ENCODE measurements around the gene PCDH15.

- TF ChIP-seq POLR2AphosphoS5 (IDR thresholded peaks at IDR 0.05; ENCODE audit: low read depth, low read length) (no peak), FOSL2 (CRISPR knock-in tag; IDR thresholded peaks at IDR 0.05) (no peak), ZNF510 (CRISPR knock-in tag; IDR thresholded peaks at IDR 0.05; ENCODE audit: low read depth) (no peak), HHEX (CRISPR knock-in tag; IDR thresholded peaks at IDR 0.05) (no peak), ZNF740 (CRISPR knock-in tag; IDR thresholded peaks at IDR 0.05) (no peak), CTCF (CRISPR knock-in tag; IDR thresholded peaks at IDR 0.05) (no peak), CREB3 (CRISPR knock-in tag; IDR thresholded peaks at IDR 0.05) (no peak), HBP1 (CRISPR knock-in tag; IDR thresholded peaks at IDR 0.05; ENCODE audit: low read depth) (no peak), MAFG (CRISPR knock-in tag; IDR thresholded peaks at IDR 0.05) (no peak), ZFP82 (CRISPR knock-in tag; IDR thresholded peaks at IDR 0.05; ENCODE audit: borderline replicate concordance) (no peak), ZNF446 (CRISPR knock-in tag; IDR thresholded peaks at IDR 0.05) (no peak)
Measured at GRCh38 chr10:54198051-54198450, 603.0 kb downstream of the PCDH15 start.

Data from HepG2 (cell line).